Neural cell (in vitro differentiated cells): ENCODE measurements around the gene TEDC1.

Experiments used
- CTCF ChIP-seq: fragments of 450-650 bp; IDR thresholded peaks from 2 replicates; pipeline ENCODE4 v1.5.1; 2014; ENCODE audit warnings: antibody characterized with exemption, mild to moderate bottlenecking, moderate library complexity; ENCODE audit not compliant: poor library complexity, severe bottlenecking
- EZH2 ChIP-seq: fragments of 200-600, 300-800 bp; shearing (Covaris generic), sonication (generic); IDR thresholded peaks from 2 replicates; pipeline ENCODE4 v1.6.1; 2014; ENCODE audit warnings: antibody characterized with exemption, low read length, borderline replicate concordance, mild to moderate bottlenecking; ENCODE audit not compliant: insufficient read depth, poor library complexity, severe bottlenecking
- SMC3 ChIP-seq: fragments of 450-650 bp; conservative IDR thresholded peaks from 2 replicates; pipeline ENCODE4 v1.6.1; 2014; ENCODE audit warnings: antibody characterized with exemption, mild to moderate bottlenecking, moderate library complexity; ENCODE audit not compliant: poor library complexity

GRCh38 chr14:105474483-105475268 is 16.4 kb upstream of the TEDC1 start, which contains the start of gene CRIP2:
- TF ChIP-seq EZH2 = no peak
- no peak for TF ChIP-seq CTCF
- no peak for TF ChIP-seq SMC3
